ENCODE results near the gene TRIM47. TPM values are rescaled to one million over a fixed set of nuclear protein-coding genes. Genes with fewer than 3 reads are reported as not detected.

TRIM47 gene
- total and polyA plus RNA-seq, 2 of the 13 experiments (the other 11 are each of a cell fraction or from before 2014, with no cell fraction given): 33.5 to 82.0 TPM

- TF ChIP-seq U2AF2 (IDR thresholded peaks at IDR 0.05; ENCODE audit: low read depth, low read length): no peak
- peak; percentile 97 for TF ChIP-seq PATZ1 (CRISPR knock-in tag; IDR thresholded peaks at IDR 0.05)
- TF ChIP-seq RBFOX2 (IDR thresholded peaks at IDR 0.05; ENCODE audit: low read depth, low read length): peak; percentile 62
- peak; percentile 84; the same call in 1 of the 2 replicates for TF ChIP-seq ZNF580 (CRISPR knock-in tag; IDR thresholded peaks at IDR 0.05; ENCODE audit: borderline replicate concordance, low read depth)
- peak; percentile 90 for TF ChIP-seq ZFX (CRISPR knock-in tag; IDR thresholded peaks at IDR 0.05; ENCODE audit: low read depth)
- no peak for TF ChIP-seq FUBP1 (CRISPR knock-in tag; IDR thresholded peaks at IDR 0.05; ENCODE audit: borderline replicate concordance)
- TF ChIP-seq IRX3 (CRISPR knock-in tag; IDR thresholded peaks at IDR 0.05; ENCODE audit: borderline replicate concordance, low read depth): no peak
- peak; percentile 96 for TF ChIP-seq ZMAT3 (CRISPR knock-in tag; conservative IDR thresholded peaks at IDR 0.05)
- TF ChIP-seq ZNF563 (CRISPR knock-in tag; IDR thresholded peaks at IDR 0.05): peak; percentile 54; the same call in 1 of the 2 replicates
- peak; percentile 81 for TF ChIP-seq HES4 (CRISPR knock-in tag; IDR thresholded peaks at IDR 0.05; ENCODE audit: borderline replicate concordance)
- TF ChIP-seq GLMP (CRISPR knock-in tag; IDR thresholded peaks at IDR 0.05; ENCODE audit: borderline replicate concordance): no peak
- peak; percentile 99 for TF ChIP-seq PAXIP1 (CRISPR knock-in tag; conservative IDR thresholded peaks at IDR 0.05)
- TF ChIP-seq ELF1 (CRISPR knock-in tag; IDR thresholded peaks at IDR 0.05): 0 out of 2 replicates have a peak, but pooled peaks have one; percentile 23
- TF ChIP-seq ZNF576 (CRISPR knock-in tag; IDR thresholded peaks at IDR 0.05): no peak
- peak; percentile 89 for TF ChIP-seq TBX3 (IDR thresholded peaks at IDR 0.05; ENCODE audit: borderline replicate concordance)
- TF ChIP-seq ZNF282 (IDR thresholded peaks at IDR 0.05; ENCODE audit: partially characterized antibody): no peak
- peak; percentile 76 for TF ChIP-seq MXD3 (CRISPR knock-in tag; IDR thresholded peaks at IDR 0.05)
- no peak for TF ChIP-seq ZNF326 (CRISPR knock-in tag; IDR thresholded peaks at IDR 0.05; ENCODE audit: borderline replicate concordance)
Measured at GRCh38 chr17:75846692-75847613, 31.4 kb downstream of the TRIM47 start (continued).

All from HepG2 (cell line).